ENCODE results near the gene PCYOX1L.

Gene PCYOX1L

DNA sequence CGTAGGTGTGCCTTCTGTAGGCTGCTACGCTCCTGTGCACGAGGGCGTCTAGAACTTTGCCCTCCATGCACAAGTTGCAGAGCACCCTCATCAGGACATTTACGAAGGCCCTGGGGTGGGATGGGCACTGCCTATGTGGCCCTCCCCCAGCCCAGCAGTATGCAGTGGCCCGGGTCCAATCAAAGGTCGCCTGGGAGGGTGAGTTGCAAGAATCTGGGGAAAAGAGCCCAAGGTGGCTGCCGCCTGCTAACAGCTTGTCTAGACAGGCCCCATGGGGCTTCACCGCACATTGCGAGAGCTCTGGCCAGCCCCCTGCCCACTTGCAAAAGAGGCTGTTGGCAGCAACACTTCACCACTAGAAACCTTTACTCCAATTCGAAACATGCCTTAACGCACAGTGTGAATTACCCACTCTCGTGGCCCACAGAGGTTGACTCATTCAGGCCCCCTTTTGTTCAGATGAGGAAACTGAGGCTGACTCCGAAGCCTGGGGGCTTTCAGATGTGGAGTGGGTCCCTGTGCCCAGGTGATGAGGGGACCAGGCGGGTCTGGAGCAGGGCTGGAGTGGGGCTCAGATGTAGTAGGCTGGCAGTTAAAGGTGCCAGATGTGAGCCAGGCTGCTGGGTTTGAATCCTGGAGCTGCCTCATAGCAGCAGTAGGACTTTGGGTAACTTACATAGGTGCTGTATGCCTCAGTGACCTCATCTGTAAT, 53.0 kb downstream of the PCYOX1L start:
- no peak overlapping the region for H3K27ac ChIP-seq (ENCODE audit: low read depth, low read length)
- no CpG with 5 or more reads among the region's 15 CpGs for WGBS (ENCODE audit: extremely low coverage, insufficient coverage, insufficient read length)
- H3K9me3 ChIP-seq (ENCODE audit: insufficient read depth, low read depth, low read length), result peaks cover 2% of the 10 kb centered on the region

DNA sequence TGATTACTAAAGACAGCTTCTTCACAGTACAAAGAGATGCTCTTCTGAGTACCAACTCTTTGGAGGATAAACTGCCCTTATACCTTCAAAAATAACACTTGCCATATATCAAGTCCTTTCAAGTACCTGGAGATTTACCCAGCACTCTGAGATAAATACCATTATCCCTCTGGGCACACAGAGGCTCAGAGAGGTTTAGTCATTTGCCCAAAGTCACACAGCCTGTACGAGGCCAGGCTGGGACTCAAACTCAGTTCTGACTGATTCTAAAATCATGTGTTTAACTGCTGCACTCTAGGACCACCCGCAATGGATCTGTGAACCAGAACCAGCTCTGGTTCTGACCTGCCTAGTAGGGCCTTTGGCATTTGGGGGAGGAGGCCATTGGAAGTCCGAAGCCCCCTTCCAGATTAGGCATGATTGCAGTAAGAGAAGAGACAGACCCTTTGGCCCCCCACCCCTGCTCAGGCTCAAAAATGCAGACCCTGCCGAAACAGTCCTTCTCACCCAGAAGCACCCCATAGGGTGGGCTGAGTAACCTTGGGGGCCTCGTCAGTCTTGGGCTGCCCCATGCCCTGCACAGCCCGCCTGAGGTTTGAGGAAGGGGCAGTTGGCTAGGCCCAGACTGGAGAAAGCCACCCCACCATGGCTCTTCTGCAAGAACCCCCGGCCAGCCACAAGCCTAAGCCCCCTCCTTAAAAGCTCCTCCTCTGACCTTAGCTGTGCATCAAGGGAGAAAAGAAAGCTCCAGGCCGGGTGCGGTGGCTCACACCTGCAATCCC, 54.1 kb downstream of the PCYOX1L start:
- Histone ChIP-seq H3K79me2 (ENCODE audit: control insufficient read depth, insufficient read depth, low read length, poor library complexity) (no peaks in the 10 kb centered on the region), H2BK5ac (ENCODE audit: low read depth, low read length, poor library complexity) (no peak overlapping the region), H3K9me3 (ENCODE audit: insufficient read depth, low read depth, low read length) (peaks cover 2% of the 10 kb centered on the region), H3K18ac (ENCODE audit: low read length) (no peak overlapping the region), H4K91ac (ENCODE audit: low read depth, low read length) (no peak overlapping the region), H3K4me3 (ENCODE audit: low read depth, low read length) (no peak overlapping the region), H3K4me1 (ENCODE audit: control insufficient read depth in 1 of 2, insufficient read depth in 2 of 2, low read length in 2 of 2) (peaks cover 8 to 25% of the 10 kb centered on the region in 2 experiments), H4K12ac (ENCODE audit: low read depth, low read length) (no peak overlapping the region), H3K23ac (ENCODE audit: low read length) (no peak overlapping the region), H2AK5ac (ENCODE audit: low read length) (no peak overlapping the region), H2AFZ (ENCODE audit: insufficient read depth, low read length, poor library complexity) (no peak overlapping the region), H3K27ac (ENCODE audit: low read depth, low read length) (no peak overlapping the region), H4K8ac (ENCODE audit: low read depth, low read length) (no peak overlapping the region), H2BK120ac (ENCODE audit: insufficient read depth, low read length, poor library complexity) (no peak overlapping the region), H3K27me3 (ENCODE audit: insufficient read depth, low read length) (no peaks in the 10 kb centered on the region), H3K4me2 (ENCODE audit: low read length) (no peak overlapping the region), H3K4ac (ENCODE audit: low read depth, low read length) (no peak overlapping the region), H2BK12ac (ENCODE audit: low read length) (peak overlapping the region; percentile 21), H3K14ac (ENCODE audit: low read length) (no peak overlapping the region), H3K79me1 (ENCODE audit: low read length) (peaks cover 7% of the 10 kb centered on the region), H3K36me3 (ENCODE audit: control insufficient read depth in 1 of 2, insufficient read depth in 2 of 2, low read length in 2 of 2) (no peaks in the 10 kb centered on the region), H3K9ac (ENCODE audit: low read length) (no peak overlapping the region)
- no peak for DNase-seq
- no CpG with 5 or more reads among the region's 9 CpGs for WGBS (ENCODE audit: extremely low coverage, insufficient coverage, insufficient read length)

More for the DNA sequence above, 53.0 kb downstream of the PCYOX1L start:
- no peak overlapping the region for H4K8ac ChIP-seq (ENCODE audit: low read depth, low read length)
- no peak overlapping the region for H3K4me2 ChIP-seq (ENCODE audit: low read length)
- H3K27me3 ChIP-seq (ENCODE audit: insufficient read depth, low read length), result no peaks in the 10 kb centered on the region
- H2BK120ac ChIP-seq (ENCODE audit: insufficient read depth, low read length, poor library complexity), result peak overlapping the region; percentile 5
- H2AFZ ChIP-seq (ENCODE audit: insufficient read depth, low read length, poor library complexity), result no peak overlapping the region
- no peak overlapping the region for H4K12ac ChIP-seq (ENCODE audit: low read depth, low read length)
- no peaks in the 10 kb centered on the region for H3K79me2 ChIP-seq (ENCODE audit: control insufficient read depth, insufficient read depth, low read length, poor library complexity)
- no peak overlapping the region for H3K9ac ChIP-seq (ENCODE audit: low read length)
- H4K91ac ChIP-seq (ENCODE audit: low read depth, low read length), result no peak overlapping the region
- no peak for DNase-seq
- no peak overlapping the region for H3K14ac ChIP-seq (ENCODE audit: low read length)
- H3K18ac ChIP-seq (ENCODE audit: low read length), result no peak overlapping the region
- H3K4me3 ChIP-seq (ENCODE audit: low read depth, low read length), result no peak overlapping the region
- H2AK5ac ChIP-seq (ENCODE audit: low read length), result no peak overlapping the region
- peak overlapping the region; percentile 45 for H2BK12ac ChIP-seq (ENCODE audit: low read length)
- peak overlapping the region; percentile 10 for H2BK5ac ChIP-seq (ENCODE audit: low read depth, low read length, poor library complexity)
- no peaks in the 10 kb centered on the region for H3K36me3 ChIP-seq (ENCODE audit: control insufficient read depth in 1 of 2, insufficient read depth in 2 of 2, low read length in 2 of 2)
- peaks cover 7% of the 10 kb centered on the region for H3K79me1 ChIP-seq (ENCODE audit: low read length)
- H3K4me1 ChIP-seq (ENCODE audit: control insufficient read depth in 1 of 2, insufficient read depth in 2 of 2, low read length in 2 of 2), result peaks cover 10 to 27% of the 10 kb centered on the region in 2 experiments
- no peak overlapping the region for H3K4ac ChIP-seq (ENCODE audit: low read depth, low read length)
- no peak overlapping the region for H3K23ac ChIP-seq (ENCODE audit: low read length)

DNA sequence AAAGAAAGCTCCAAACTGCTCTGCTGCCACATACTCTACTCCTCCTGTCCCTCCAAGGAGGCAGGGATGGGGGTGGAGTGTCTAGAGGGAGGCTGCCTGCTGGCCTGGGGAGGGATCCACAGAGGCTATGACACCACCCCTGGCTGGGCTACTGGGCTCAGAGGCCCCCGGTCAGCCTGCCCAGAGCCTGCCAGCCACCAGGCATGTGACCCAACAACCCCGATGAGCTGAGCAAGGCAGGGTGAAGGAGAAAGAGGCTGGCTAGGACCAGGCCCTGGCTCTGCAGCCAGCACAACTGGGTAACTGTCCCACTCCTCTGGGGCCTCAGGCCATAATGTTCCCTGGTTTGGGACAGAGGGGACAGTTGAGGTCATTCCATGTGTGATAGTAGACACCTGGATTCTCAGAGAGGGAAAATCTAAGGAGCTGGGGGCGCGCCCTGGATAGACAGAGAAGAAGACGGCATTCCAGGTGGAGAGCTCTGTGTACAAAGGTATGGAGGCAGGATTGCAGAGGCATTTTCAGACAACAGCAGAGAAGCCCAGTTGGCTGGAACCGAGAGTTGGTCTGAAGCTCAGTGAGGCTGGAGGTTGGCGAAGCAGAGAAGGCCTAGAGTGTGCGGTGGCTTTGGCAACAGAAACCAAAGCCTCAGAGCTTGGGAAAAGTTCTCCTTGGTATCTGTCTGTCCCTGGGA, 55.1 kb downstream of the PCYOX1L start:
- Histone ChIP-seq H3K27me3 (ENCODE audit: insufficient read depth, low read length) (no peaks in the 10 kb centered on the region), H3K4ac (ENCODE audit: low read depth, low read length) (peak overlapping the region; percentile 1), H2BK5ac (ENCODE audit: low read depth, low read length, poor library complexity) (peak overlapping the region; percentile 10), H2BK12ac (ENCODE audit: low read length) (peak overlapping the region; percentile 35), H3K79me2 (ENCODE audit: control insufficient read depth, insufficient read depth, low read length, poor library complexity) (no peaks in the 10 kb centered on the region), H4K91ac (ENCODE audit: low read depth, low read length) (peak overlapping the region; percentile 28), H3K4me3 (ENCODE audit: low read depth, low read length) (no peak overlapping the region), H3K36me3 (ENCODE audit: control insufficient read depth in 1 of 2, insufficient read depth in 2 of 2, low read length in 2 of 2) (no peaks in the 10 kb centered on the region), H3K27ac (ENCODE audit: low read depth, low read length) (no peak overlapping the region), H3K9ac (ENCODE audit: low read length) (no peak overlapping the region), H3K9me3 (ENCODE audit: insufficient read depth, low read depth, low read length) (peaks cover 2% of the 10 kb centered on the region), H4K8ac (ENCODE audit: low read depth, low read length) (no peak overlapping the region), H3K23ac (ENCODE audit: low read length) (no peak overlapping the region), H3K79me1 (ENCODE audit: low read length) (peaks cover 12% of the 10 kb centered on the region), H2AFZ (ENCODE audit: insufficient read depth, low read length, poor library complexity) (no peak overlapping the region), H3K18ac (ENCODE audit: low read length) (no peak overlapping the region), H4K12ac (ENCODE audit: low read depth, low read length) (no peak overlapping the region), H3K4me2 (ENCODE audit: low read length) (no peak overlapping the region), H2AK5ac (ENCODE audit: low read length) (peak overlapping the region; percentile 84), H3K14ac (ENCODE audit: low read length) (peak overlapping the region; percentile 8), H2BK120ac (ENCODE audit: insufficient read depth, low read length, poor library complexity) (peak overlapping the region; percentile 1), H3K4me1 (ENCODE audit: control insufficient read depth in 1 of 2, insufficient read depth in 2 of 2, low read length in 2 of 2) (peaks cover 13 to 31% of the 10 kb centered on the region in 2 experiments)
- WGBS (ENCODE audit: extremely low coverage, insufficient coverage, insufficient read length), result no CpG with 5 or more reads among the region's 8 CpGs
- DNase-seq, result peak in 1 of 2 donors; percentile 28

DNA sequence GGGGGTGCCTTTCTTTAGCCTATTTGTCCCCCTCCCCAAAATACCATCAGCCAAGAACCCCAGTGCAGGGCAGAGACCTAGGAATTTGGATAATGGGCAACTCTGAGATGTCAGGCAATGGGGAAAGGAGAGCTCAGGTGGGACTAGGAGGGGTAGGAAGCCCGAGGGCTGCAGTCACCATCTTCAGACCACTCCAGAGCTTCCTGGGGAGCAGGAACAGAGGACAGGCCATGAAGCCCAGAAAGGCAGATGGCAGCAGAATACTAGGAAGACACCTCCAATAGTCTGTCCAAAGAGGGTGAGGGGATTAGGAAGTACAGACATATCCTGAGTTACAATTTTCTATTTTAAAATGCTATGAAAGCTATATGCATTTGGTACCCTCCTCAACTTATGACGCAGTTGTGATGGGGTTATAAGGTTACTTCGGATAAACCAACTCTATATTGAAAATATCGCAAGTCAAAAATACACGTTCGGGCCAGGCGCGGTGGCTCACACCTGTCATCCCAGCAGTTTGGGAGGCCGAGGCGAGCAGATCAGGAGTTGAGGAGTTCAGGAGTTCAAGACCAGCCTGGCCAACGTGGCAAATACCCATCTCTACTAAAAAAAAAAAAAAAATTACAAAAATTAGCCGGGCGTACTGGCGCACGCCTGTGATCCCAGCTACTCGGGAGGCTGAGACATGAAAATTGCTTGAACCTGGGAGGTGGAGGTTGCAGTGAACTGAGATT, 55.8 kb downstream of the PCYOX1L start:
- H3K9ac ChIP-seq (ENCODE audit: low read length), result no peak overlapping the region
- no peak overlapping the region for H3K4ac ChIP-seq (ENCODE audit: low read depth, low read length)
- peaks cover 2% of the 10 kb centered on the region for H3K9me3 ChIP-seq (ENCODE audit: insufficient read depth, low read depth, low read length)
- H3K18ac ChIP-seq (ENCODE audit: low read length), result no peak overlapping the region
- no peak overlapping the region for H2AK5ac ChIP-seq (ENCODE audit: low read length)
- H2BK12ac ChIP-seq (ENCODE audit: low read length), result peak overlapping the region; percentile 35
- no peak overlapping the region for H3K14ac ChIP-seq (ENCODE audit: low read length)
- H3K36me3 ChIP-seq (ENCODE audit: control insufficient read depth in 1 of 2, insufficient read depth in 2 of 2, low read length in 2 of 2), result no peaks in the 10 kb centered on the region
- H3K27ac ChIP-seq (ENCODE audit: low read depth, low read length), result no peak overlapping the region
- no peak overlapping the region for H3K4me2 ChIP-seq (ENCODE audit: low read length)
- H3K23ac ChIP-seq (ENCODE audit: low read length), result no peak overlapping the region
- H3K4me3 ChIP-seq (ENCODE audit: low read depth, low read length), result no peak overlapping the region
- no peak for DNase-seq
- H2AFZ ChIP-seq (ENCODE audit: insufficient read depth, low read length, poor library complexity), result no peak overlapping the region
- H4K8ac ChIP-seq (ENCODE audit: low read depth, low read length), result no peak overlapping the region
- H2BK120ac ChIP-seq (ENCODE audit: insufficient read depth, low read length, poor library complexity), result peak overlapping the region; percentile 1
- H3K79me2 ChIP-seq (ENCODE audit: control insufficient read depth, insufficient read depth, low read length, poor library complexity), result no peaks in the 10 kb centered on the region
- H3K4me1 ChIP-seq (ENCODE audit: control insufficient read depth in 1 of 2, insufficient read depth in 2 of 2, low read length in 2 of 2), result peaks cover 14 to 33% of the 10 kb centered on the region in 2 experiments
- no peak overlapping the region for H4K12ac ChIP-seq (ENCODE audit: low read depth, low read length)
- H4K91ac ChIP-seq (ENCODE audit: low read depth, low read length), result no peak overlapping the region
- no peaks in the 10 kb centered on the region for H3K27me3 ChIP-seq (ENCODE audit: insufficient read depth, low read length)
- no CpG with 5 or more reads among the region's 16 CpGs for WGBS (ENCODE audit: extremely low coverage, insufficient coverage, insufficient read length)
- H2BK5ac ChIP-seq (ENCODE audit: low read depth, low read length, poor library complexity), result peak overlapping the region; percentile 10
- H3K79me1 ChIP-seq (ENCODE audit: low read length), result peaks cover 14% of the 10 kb centered on the region
